Body of pancreas (tissue), 4 donors: ENCODE measurements around the gene NDNF. TPM values are rescaled to one million over a fixed set of nuclear protein-coding genes. Genes with fewer than 3 reads are reported as not detected.

Experiments used
- ATAC-seq: fragments of 150-250 bp; one replicate; pipeline ENCODE4 v1.9.1; 2016
- DNase-seq, 4 donors: peaks; one replicate each; pipeline ENCODE4 v3.0.0-alpha.2; 2019
- H3K27ac ChIP-seq, 4 donors: fragments of 200-600 bp; sonication (generic); 1 replicate in 3 of 4; 2 replicates in 1 of 4; pipeline versions ENCODE4 v1.5.1 to v1.6.1; 2016 to 2019; ENCODE audit warnings: mild to moderate bottlenecking in 1 of 4, mixed read lengths in 1 of 4, moderate library complexity in 1 of 4
- H3K27me3 ChIP-seq, 2 donors: fragments of 200-600 bp; sonication (generic); one replicate each; pipeline ENCODE4 v1.6.0; 2016; ENCODE audit warnings: mild to moderate bottlenecking in 1 of 2
- H3K36me3 ChIP-seq, 2 donors: fragments of 200-600 bp; sonication (generic); replicated peaks in 1 of 2; 2 replicates each; pipeline ENCODE4 v1.5.1; 2016; ENCODE audit warnings: low read depth in 2 of 2; ENCODE audit not compliant: insufficient read depth in 1 of 2
- H3K4me1 ChIP-seq: fragments of 200-600 bp; sonication (generic); one replicate; pipeline ENCODE4 v1.6.0; 2016
- H3K4me3 ChIP-seq, 2 donors: fragments of 200-600 bp; sonication (generic); 1 replicate in 1 of 2; 2 replicates in 1 of 2; pipeline ENCODE4 v1.5.1; 2016 to 2019
- H3K9me3 ChIP-seq, 3 donors: fragments of 200-600 bp; sonication (generic); 1 replicate in 2 of 3; 2 replicates in 1 of 3; pipeline ENCODE4 v1.5.1; 2016
- POLR2A ChIP-seq, 3 donors: fragments of 450-650 bp; IDR thresholded peaks; one replicate each; pipeline ENCODE4 v1.6.1; 2016; ENCODE audit warnings: antibody characterized with exemption in 3 of 3, mild to moderate bottlenecking in 2 of 3
- WGBS, 2 donors: methylation state at CpG; one replicate each; pipeline ENCODE4 v1.1.5; 2017; 5-methylcytosine and 5-hydroxymethylcytosine counted together
- intact Hi-C: fragments of 100-400 bp; cut with DNase I; formaldehyde crosslinking; loops from one replicate; pipeline ENCODE4 v1.15.1; 2023
- total RNA-seq, 2 donors: library from RNA; depleted of rRNA; stranded (reverse); fragments of >200 nt; gene quantifications; one replicate each; pipeline ENCODE4 v1.1.0, GENCODE V29; 2016
- TF ChIP-seq, protein P1 (sequence below), 7 experiments: fragments of 450-650 bp in 4 of 7; fragments of 200-600 bp in 3 of 7; sonication (generic) in 3 of 7; IDR thresholded peaks; one replicate each; pipeline ENCODE4 v1.5.1; 2016 to 2019; ENCODE audit warnings: antibody characterized with exemption in 7 of 7

Gene NDNF
- total RNA-seq, 2 donors from 2014 or later, result 0.52 to 0.66 TPM

- DNase-seq (no peak), ATAC-seq (no peak)
- Histone ChIP-seq H3K4me3 (no peak overlapping the region), H3K36me3 (no peaks in the 10 kb centered on the region), H3K27me3 (no peaks in the 10 kb centered on the region), H3K27ac (no peak overlapping the region), H3K9me3 (no peaks in the 10 kb centered on the region), H3K4me1 (no peaks in the 10 kb centered on the region)
- intact Hi-C loops, result loop anchor here (10.0 kb wide), 1 partner anchor 1021 kb away; no protein-coding TSS in a partner anchor
- TF ChIP-seq POLR2A (IDR thresholded peaks at IDR 0.05), result no peak
Measured at GRCh38 chr4:121096191-121096590, 23.9 kb upstream of the NDNF start.

DNA sequence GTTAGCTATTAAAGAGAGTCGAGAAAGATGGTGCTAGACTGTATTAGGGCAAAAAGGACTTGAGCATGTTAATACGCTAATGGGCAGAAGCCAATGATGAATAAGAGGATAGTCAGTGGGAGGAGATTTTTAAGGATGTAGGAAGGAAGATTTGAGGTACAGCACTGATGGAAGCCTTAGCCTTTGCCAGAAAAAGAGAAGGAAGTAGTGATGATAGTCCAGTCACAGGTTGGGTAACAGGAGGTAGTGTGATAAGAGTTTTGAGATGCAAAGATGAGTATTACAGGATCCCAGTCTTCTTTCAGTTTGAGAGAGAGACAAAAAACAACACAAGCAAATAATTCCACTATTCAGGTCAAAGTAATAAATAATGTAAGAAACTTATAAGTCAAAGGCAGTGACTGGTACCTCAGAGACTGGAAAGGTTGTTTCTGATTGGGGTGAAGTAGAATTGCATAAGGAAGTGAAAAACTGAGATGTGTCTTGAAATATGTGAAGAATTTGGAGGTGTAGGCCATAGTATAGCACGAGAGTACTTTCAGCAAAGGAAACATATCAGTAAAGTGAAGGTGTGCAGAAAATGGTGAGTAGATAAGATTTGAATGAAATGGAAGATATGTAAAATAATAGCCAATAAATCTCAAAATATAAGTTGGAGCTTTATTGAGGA lies 22.1 kb upstream of the NDNF start:
- ATAC-seq, result no peak
- DNase-seq, result no peak
- Histone ChIP-seq H3K9me3 (no peaks in the 10 kb centered on the region), H3K27ac (no peak overlapping the region), H3K27me3 (no peaks in the 10 kb centered on the region), H3K4me1 (no peaks in the 10 kb centered on the region), H3K36me3 (no peaks in the 10 kb centered on the region), H3K4me3 (no peak overlapping the region)
- TF ChIP-seq, protein P1, sequence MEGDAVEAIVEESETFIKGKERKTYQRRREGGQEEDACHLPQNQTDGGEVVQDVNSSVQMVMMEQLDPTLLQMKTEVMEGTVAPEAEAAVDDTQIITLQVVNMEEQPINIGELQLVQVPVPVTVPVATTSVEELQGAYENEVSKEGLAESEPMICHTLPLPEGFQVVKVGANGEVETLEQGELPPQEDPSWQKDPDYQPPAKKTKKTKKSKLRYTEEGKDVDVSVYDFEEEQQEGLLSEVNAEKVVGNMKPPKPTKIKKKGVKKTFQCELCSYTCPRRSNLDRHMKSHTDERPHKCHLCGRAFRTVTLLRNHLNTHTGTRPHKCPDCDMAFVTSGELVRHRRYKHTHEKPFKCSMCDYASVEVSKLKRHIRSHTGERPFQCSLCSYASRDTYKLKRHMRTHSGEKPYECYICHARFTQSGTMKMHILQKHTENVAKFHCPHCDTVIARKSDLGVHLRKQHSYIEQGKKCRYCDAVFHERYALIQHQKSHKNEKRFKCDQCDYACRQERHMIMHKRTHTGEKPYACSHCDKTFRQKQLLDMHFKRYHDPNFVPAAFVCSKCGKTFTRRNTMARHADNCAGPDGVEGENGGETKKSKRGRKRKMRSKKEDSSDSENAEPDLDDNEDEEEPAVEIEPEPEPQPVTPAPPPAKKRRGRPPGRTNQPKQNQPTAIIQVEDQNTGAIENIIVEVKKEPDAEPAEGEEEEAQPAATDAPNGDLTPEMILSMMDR (IDR thresholded peaks at IDR 0.05), result no peak
- TF ChIP-seq POLR2A (IDR thresholded peaks at IDR 0.05), result no peak
- intact Hi-C loops, result loop anchor here (5.0 to 10.0 kb wide), 2 partner anchors 937 to 1020 kb away; no protein-coding TSS in a partner anchor
- 77 to 79% methylated on average over 3 of the region's 3 CpGs for WGBS, 2 donors

DNA sequence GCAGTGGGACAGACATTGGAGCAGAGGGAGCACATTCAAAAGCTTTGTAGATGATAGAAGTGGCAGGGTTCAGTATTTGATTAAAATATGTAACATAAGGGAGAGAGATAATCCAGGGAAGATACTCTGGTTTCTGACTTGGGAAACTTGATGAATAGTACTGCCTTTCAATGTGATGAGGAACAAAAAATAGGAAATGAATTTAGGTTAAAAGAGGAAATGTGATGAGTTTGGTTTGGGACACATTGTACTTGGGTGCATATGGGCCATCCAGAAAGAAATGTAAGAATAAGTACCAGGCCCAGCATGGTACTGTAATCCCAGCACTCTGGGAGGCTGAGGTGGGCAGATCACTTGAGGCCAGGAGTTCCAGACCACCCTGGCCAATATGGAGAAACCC lies 20.9 kb upstream of the NDNF start:
- ATAC-seq (no peak), DNase-seq (no peak)
- H3K36me3 ChIP-seq, result no peaks in the 10 kb centered on the region
- no peaks in the 10 kb centered on the region for H3K27me3 ChIP-seq
- TF ChIP-seq POLR2A (IDR thresholded peaks at IDR 0.05), result no peak
- TF ChIP-seq, protein P1 (IDR thresholded peaks at IDR 0.05), result no peak
- H3K27ac ChIP-seq, result no peak overlapping the region
- no peak overlapping the region for H3K4me3 ChIP-seq
- H3K9me3 ChIP-seq, result no peaks in the 10 kb centered on the region
- no peaks in the 10 kb centered on the region for H3K4me1 ChIP-seq
- intact Hi-C loops, result loop anchor here (5.0 to 10.0 kb wide), 2 partner anchors 936 to 1018 kb away; no protein-coding TSS in a partner anchor

- intact Hi-C loops, result loop anchor here (5.0 to 10.0 kb wide), 2 partner anchors 935 to 1017 kb away; no protein-coding TSS in a partner anchor
- TF ChIP-seq, protein P1 (IDR thresholded peaks at IDR 0.05), result no peak
- no peak for TF ChIP-seq POLR2A (IDR thresholded peaks at IDR 0.05)
- ATAC-seq, result no peak
- Histone ChIP-seq H3K9me3 (no peaks in the 10 kb centered on the region), H3K27me3 (no peaks in the 10 kb centered on the region), H3K4me3 (no peak overlapping the region), H3K36me3 (no peaks in the 10 kb centered on the region), H3K27ac (no peak overlapping the region), H3K4me1 (no peaks in the 10 kb centered on the region)
- no peak for DNase-seq
Measured at GRCh38 chr4:121091941-121092340, 19.6 kb upstream of the NDNF start.

- H3K36me3 ChIP-seq, result no peaks in the 10 kb centered on the region
- 72 to 75% methylated on average over 4 of the region's 4 CpGs for WGBS, 2 donors
- TF ChIP-seq, protein P1 (IDR thresholded peaks at IDR 0.05), result no peak
- no peaks in the 10 kb centered on the region for H3K9me3 ChIP-seq
- intact Hi-C loops, result no loop called here
- H3K4me1 ChIP-seq, result no peaks in the 10 kb centered on the region
- no peak for ATAC-seq
- H3K27me3 ChIP-seq, result no peaks in the 10 kb centered on the region
- DNase-seq, result no peak
- H3K4me3 ChIP-seq, result no peak overlapping the region
- H3K27ac ChIP-seq, result no peak overlapping the region
Measured at GRCh38 chr4:121088867-121089266, 16.5 kb upstream of the NDNF start.
